ENCODE measurements around the gene KLHL41. TPM values are rescaled to one million over a fixed set of nuclear protein-coding genes. Genes with fewer than 3 reads are reported as not detected.

The KLHL41 gene
- total RNA-seq, 1 experiment from 2014 or later: 0.15 TPM

DNA sequence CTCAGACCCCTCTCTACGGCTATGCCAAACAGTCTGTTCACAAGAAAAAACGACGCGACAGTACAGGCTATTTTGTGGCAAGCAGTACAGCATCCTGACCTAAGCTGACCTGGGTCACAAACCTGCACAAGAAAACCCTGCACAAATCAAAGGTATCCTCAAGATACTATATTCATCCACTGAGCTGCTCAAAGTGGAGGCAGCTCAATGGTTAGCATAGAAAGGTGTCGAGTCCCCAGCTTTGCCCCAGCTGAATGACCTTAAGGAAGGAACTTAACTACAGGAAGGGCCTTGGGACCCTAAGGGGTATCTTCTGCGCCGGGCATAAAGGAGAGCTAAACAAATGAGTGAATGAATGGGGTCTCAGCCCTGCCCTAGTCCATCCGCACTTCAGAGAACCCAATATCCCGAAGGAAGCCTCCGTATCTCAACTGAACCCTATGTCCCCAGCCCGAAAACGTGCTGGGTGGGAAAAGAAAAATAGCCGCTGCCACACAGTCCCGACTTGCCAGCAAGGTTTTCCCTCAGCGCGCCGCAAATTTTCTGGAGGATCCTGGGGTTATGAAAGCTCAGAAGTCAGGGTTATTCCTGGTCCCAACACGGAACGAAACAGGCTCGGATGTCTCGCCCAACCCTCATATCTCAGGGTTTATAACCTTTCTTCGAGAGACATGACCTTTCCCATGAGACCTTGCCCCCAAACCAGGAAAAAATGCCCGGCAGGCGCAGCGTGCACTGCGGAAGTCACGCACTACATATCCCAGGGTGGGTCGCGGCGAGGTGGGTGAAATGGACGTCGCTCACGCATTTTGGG is 63.9 kb downstream of the KLHL41 start, which contains the start of gene FASTKD1:
FASTKD1 (minus strand) TSS at position 706 of the 814 bp plus-strand sequence. CDS start 1,836 bp downstream, outside the sequence.
- Histone ChIP-seq H3K79me2 (ENCODE audit: insufficient read depth, low read length) (peaks cover 46% of the 10 kb centered on the region), H3K4me1 (ENCODE audit: control insufficient read depth in 1 of 2, insufficient read depth in 2 of 2, low read length in 2 of 2) (peaks cover 0 to 15% of the 10 kb centered on the region in 2 experiments; a peak in 3 of 4 replicates), H4K20me1 (ENCODE audit: insufficient read depth) (no peaks in the 10 kb centered on the region), H3K36me3 (ENCODE audit: control insufficient read depth in 1 of 2, insufficient read depth in 2 of 2, low read length in 2 of 2) (0 out of 4 replicates have a peak, but pooled peaks cover 0 to under 1% of the 10 kb centered on the region in 2 experiments), H3K27me3 (ENCODE audit: insufficient read depth, low read length) (no peaks in the 10 kb centered on the region), H3K27ac (ENCODE audit: low read depth, low read length) (peak within 1 kb of the TSS; percentile 66), H3K4me2 (ENCODE audit: low read length) (peak within 1 kb of the TSS; percentile 93), H3K4me3 (replicated peaks in 1 of 2; ENCODE audit: low read depth in 1 of 2, low read length in 2 of 2) (peak within 1 kb of the TSS; percentile 85 to 89), H2AFZ (ENCODE audit: low read depth, low read length, poor library complexity, severe bottlenecking) (peak within 1 kb of the TSS; percentile 95), H3K9me2 (ENCODE audit: insufficient read depth) (no peaks in the 10 kb centered on the region), H3K9ac (ENCODE audit: low read length) (peak within 1 kb of the TSS; percentile 81), H3K9me3 (ENCODE audit: control insufficient read depth in 1 of 2, insufficient read depth in 1 of 2, low read depth in 1 of 2, low read length in 2 of 2) (no peaks in the 10 kb centered on the region)
- ATAC-seq (peak; percentile 98), DNase-seq (ENCODE audit: low read depth, low spot score) (peak; percentile 82)
- ChIA-PET CTCF (no interaction called here), POLR2A (interaction anchor here (2.3 kb wide), 1 partner anchor 12 kb away, joined by 9 read pairs; no protein-coding TSS in a partner anchor), RAD21 (ENCODE audit: low non-redundant PET in 1 of 2, low total read pairs in 2 of 2, uncharacterized antibody in 2 of 2, unreplicated experiment in 2 of 2) (no interaction called here)
- intact Hi-C loops (cut with micrococcal nuclease): loop anchor here (1.0 kb wide), 1 partner anchor 11 kb away; the partner anchor contains the start of gene PPIG
- TSS peak; percentile 81 for BruUV-seq (replicated peaks)
- TF ChIP-seq ATF3 (IDR thresholded peaks at IDR 0.05) (no peak), SRF (IDR thresholded peaks at IDR 0.05; ENCODE audit: low read depth) (no peak; the same call in 1 of the 2 replicates), ZNF274 (IDR thresholded peaks at IDR 0.05; ENCODE audit: low read depth, low read length) (no peak), EZH2phosphoT487 (IDR thresholded peaks at IDR 0.05; ENCODE audit: borderline replicate concordance) (no peak), ELF1 (IDR thresholded peaks at IDR 0.05; ENCODE audit: borderline replicate concordance, low read depth) (peak; percentile 90), ZBTB33 (IDR thresholded peaks at IDR 0.05; ENCODE audit: extremely low read depth, insufficient replicate concordance, low read length) (peak; percentile 84), MAX (IDR thresholded peaks at IDR 0.05) (peak; percentile 90), CBX3 (IDR thresholded peaks at IDR 0.05; ENCODE audit: low read depth) (peak; percentile 25; the same call in 1 of the 2 replicates), TCF7L2 (IDR thresholded peaks at IDR 0.05; ENCODE audit: borderline replicate concordance, extremely low read depth, insufficient read depth, insufficient read length) (no peak), SIN3A (IDR thresholded peaks at IDR 0.05; ENCODE audit: low read depth) (peak; percentile 68), JUND (IDR thresholded peaks at IDR 0.05) (no peak), RAD21 (IDR thresholded peaks at IDR 0.05; ENCODE audit: low read depth) (no peak), EZH2 (IDR thresholded peaks at IDR 0.05) (no peak), CEBPB (IDR thresholded peaks at IDR 0.05; ENCODE audit: low read depth) (no peak), POLR2A (IDR thresholded peaks at IDR 0.05; ENCODE audit: borderline replicate concordance, extremely low read depth, insufficient read depth, insufficient read length) (peak; percentile 75), POLR2AphosphoS5 (IDR thresholded peaks at IDR 0.05; ENCODE audit: low read depth, low read length) (peak; percentile 88)
- TF ChIP-seq, protein P1, sequence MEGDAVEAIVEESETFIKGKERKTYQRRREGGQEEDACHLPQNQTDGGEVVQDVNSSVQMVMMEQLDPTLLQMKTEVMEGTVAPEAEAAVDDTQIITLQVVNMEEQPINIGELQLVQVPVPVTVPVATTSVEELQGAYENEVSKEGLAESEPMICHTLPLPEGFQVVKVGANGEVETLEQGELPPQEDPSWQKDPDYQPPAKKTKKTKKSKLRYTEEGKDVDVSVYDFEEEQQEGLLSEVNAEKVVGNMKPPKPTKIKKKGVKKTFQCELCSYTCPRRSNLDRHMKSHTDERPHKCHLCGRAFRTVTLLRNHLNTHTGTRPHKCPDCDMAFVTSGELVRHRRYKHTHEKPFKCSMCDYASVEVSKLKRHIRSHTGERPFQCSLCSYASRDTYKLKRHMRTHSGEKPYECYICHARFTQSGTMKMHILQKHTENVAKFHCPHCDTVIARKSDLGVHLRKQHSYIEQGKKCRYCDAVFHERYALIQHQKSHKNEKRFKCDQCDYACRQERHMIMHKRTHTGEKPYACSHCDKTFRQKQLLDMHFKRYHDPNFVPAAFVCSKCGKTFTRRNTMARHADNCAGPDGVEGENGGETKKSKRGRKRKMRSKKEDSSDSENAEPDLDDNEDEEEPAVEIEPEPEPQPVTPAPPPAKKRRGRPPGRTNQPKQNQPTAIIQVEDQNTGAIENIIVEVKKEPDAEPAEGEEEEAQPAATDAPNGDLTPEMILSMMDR (IDR thresholded peaks at IDR 0.05 in 2 of 3, conservative IDR thresholded peaks at IDR 0.05 in 1 of 3; ENCODE audit: borderline replicate concordance in 1 of 3, insufficient read depth in 1 of 3, low read depth in 2 of 3, low read length in 2 of 3): no peak
- TF ChIP-seq, protein P2, sequence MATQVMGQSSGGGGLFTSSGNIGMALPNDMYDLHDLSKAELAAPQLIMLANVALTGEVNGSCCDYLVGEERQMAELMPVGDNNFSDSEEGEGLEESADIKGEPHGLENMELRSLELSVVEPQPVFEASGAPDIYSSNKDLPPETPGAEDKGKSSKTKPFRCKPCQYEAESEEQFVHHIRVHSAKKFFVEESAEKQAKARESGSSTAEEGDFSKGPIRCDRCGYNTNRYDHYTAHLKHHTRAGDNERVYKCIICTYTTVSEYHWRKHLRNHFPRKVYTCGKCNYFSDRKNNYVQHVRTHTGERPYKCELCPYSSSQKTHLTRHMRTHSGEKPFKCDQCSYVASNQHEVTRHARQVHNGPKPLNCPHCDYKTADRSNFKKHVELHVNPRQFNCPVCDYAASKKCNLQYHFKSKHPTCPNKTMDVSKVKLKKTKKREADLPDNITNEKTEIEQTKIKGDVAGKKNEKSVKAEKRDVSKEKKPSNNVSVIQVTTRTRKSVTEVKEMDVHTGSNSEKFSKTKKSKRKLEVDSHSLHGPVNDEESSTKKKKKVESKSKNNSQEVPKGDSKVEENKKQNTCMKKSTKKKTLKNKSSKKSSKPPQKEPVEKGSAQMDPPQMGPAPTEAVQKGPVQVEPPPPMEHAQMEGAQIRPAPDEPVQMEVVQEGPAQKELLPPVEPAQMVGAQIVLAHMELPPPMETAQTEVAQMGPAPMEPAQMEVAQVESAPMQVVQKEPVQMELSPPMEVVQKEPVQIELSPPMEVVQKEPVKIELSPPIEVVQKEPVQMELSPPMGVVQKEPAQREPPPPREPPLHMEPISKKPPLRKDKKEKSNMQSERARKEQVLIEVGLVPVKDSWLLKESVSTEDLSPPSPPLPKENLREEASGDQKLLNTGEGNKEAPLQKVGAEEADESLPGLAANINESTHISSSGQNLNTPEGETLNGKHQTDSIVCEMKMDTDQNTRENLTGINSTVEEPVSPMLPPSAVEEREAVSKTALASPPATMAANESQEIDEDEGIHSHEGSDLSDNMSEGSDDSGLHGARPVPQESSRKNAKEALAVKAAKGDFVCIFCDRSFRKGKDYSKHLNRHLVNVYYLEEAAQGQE (IDR thresholded peaks at IDR 0.05; ENCODE audit: low read depth): no peak

All from HCT116 (cell line).